ENCODE measurements around the gene APOB. TPM values are rescaled to one million over a fixed set of nuclear protein-coding genes. Genes with fewer than 3 reads are reported as not detected.
"Not testable (repeated sequence)": the region's sequence is repeated elsewhere in the genome, so short reads cannot be mapped to it uniquely, and the experiment has no call there.

APOB gene
- total RNA-seq, 2 donors from 2014 or later: not detected

DNA sequence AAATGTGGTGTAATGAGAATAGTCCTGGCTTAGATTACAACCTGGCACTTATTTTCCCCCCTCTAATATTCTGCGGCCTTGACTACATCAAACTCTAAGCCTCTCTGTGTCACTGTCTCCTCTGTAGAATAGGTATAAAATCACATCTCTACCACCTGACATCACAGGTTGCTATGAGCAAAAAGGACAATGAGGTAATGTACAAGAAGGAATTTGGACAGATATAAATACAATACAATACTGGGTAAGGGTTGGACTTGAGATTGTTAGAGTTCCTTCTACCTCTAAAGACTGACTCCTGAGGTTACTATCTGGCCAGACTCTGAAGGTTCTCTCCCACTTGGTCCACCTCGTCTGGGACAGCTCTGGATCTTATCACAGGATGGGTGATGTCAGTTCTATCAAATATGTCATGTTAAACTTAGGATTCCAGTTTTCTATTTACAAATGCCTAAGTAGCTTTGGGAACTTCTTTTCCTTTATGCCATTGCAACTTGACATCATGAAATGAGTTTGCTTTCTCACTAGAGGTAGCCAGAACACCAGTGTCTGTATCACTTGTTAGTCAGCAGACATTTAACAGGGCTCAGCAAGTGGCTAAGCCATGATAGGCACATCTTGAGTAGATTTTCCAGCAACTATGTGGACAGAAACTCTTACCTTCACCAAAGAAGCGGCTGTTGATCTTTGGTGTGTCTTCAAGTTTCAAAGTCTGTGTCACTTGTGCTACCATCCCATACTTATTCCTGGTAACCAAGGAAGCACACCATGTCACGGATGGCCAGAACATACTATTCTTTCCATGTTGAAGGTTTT lies 9.5 kb downstream of the APOB start:
- Mint-ChIP-seq H3K36me3 (no peaks in the 10 kb centered on the region), H3K9me3 (no peaks in the 10 kb centered on the region), H3K4me3 (no peak overlapping the region), H3K27ac (no peak overlapping the region), H3K4me1 (ENCODE audit: low read depth in 2 of 2) (no peaks in the 10 kb centered on the region), H3K27me3 (peaks cover 12 to 16% of the 10 kb centered on the region in 2 donors)
- ATAC-seq (no peak), DNase-seq (ENCODE audit: low spot score) (no peak)

DNA sequence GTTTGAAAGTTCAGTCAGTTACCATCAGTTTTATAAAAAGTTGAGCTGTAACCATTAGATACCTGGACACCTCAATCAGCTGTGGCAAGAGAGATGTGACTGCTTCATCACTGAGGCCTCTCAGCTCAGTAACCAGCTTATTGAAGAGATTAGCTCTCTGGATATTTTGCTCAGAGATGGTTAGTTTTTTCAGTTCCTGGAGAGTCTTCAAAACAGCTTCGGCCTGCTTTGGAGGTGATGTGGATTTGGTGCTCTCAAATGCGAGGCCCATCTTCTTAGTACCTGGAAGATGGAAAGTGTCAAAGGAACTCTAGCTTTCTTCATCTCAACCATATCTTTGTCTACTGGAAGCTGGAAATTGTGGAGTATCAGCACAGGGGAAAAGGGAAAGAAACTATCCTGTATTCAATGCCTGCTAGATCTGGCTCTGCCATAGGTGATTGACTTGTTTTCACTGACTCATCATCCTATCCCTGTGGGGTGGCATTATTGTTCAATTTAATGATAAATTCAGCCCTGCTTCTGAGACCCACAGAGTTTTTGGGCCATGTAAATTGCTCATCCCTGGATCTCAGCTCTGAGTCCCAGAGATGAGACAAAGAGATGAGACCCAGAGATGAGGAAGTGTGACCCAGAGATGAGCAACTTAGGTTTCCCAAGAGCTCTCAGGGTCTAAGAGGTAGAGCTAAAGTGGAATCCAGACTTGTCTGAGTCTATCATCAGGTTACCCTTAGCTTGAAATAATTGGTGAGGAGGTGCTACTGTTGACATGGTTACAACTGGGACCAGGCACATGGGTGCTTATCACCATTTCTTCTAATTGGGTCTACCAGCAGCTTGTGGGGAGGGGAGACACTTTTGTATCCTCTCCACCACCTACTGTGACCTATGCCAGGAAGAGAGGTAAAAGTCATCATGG lies 10.4 kb downstream of the APOB start:
- no peaks in the 10 kb centered on the region for H3K4me1 Mint-ChIP-seq (ENCODE audit: low read depth in 2 of 2)
- no peaks in the 10 kb centered on the region for H3K9me3 Mint-ChIP-seq
- no peak for ATAC-seq
- no peak overlapping the region for H3K4me3 Mint-ChIP-seq
- no peaks in the 10 kb centered on the region for H3K36me3 Mint-ChIP-seq
- H3K27me3 Mint-ChIP-seq: peaks cover 10 to 11% of the 10 kb centered on the region in 2 donors
- DNase-seq (ENCODE audit: low spot score): no peak
- H3K27ac Mint-ChIP-seq: no peak overlapping the region

DNA sequence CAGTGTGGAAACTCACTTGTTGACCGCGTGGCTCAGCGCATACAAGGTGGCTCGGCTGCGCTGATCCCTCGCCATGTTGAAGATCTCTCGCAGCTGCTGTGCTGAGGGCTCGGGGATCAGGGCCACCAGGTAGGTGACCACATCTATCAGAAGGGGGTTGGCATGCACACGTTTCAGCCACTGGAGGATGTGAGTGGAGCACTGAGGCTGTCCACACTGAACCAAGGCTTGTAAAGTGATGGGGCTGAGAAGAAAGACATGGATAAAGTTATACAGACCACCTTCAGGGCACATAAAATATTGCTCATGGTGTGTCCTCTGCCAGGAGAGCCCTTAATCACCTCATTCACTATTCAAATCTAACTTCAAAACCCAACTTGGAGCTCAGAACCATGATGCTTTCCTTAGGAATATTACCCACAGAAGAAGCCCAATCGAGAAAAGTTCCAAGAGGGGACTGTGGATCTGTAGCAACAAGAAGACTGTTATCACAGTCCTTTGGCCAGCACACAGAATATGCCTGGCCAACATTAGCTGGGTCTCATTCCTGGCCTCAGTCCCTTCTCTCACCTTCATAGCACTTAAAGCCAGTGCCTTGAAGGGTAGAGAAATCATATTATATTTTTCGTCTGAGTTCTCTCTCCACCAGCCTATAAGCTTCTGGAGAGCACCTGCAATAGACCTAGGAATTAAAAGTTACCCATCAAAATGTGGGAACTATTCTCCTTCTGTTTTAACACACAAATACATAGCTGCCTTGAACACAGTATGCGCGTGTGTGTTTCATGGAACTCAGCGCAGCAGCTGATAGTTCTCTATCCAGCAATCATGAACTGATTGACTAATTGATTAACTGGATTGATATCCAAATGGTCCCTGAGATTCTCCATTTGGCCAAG lies 11.3 kb downstream of the APOB start:
- Mint-ChIP-seq H3K4me3 (no peak overlapping the region), H3K36me3 (no peaks in the 10 kb centered on the region), H3K4me1 (ENCODE audit: low read depth in 2 of 2) (no peaks in the 10 kb centered on the region), H3K27me3 (peaks cover 8 to 9% of the 10 kb centered on the region in 2 donors), H3K27ac (no peak overlapping the region), H3K9me3 (no peaks in the 10 kb centered on the region)
- ATAC-seq (no peak), DNase-seq (ENCODE audit: low spot score) (no peak)

DNA sequence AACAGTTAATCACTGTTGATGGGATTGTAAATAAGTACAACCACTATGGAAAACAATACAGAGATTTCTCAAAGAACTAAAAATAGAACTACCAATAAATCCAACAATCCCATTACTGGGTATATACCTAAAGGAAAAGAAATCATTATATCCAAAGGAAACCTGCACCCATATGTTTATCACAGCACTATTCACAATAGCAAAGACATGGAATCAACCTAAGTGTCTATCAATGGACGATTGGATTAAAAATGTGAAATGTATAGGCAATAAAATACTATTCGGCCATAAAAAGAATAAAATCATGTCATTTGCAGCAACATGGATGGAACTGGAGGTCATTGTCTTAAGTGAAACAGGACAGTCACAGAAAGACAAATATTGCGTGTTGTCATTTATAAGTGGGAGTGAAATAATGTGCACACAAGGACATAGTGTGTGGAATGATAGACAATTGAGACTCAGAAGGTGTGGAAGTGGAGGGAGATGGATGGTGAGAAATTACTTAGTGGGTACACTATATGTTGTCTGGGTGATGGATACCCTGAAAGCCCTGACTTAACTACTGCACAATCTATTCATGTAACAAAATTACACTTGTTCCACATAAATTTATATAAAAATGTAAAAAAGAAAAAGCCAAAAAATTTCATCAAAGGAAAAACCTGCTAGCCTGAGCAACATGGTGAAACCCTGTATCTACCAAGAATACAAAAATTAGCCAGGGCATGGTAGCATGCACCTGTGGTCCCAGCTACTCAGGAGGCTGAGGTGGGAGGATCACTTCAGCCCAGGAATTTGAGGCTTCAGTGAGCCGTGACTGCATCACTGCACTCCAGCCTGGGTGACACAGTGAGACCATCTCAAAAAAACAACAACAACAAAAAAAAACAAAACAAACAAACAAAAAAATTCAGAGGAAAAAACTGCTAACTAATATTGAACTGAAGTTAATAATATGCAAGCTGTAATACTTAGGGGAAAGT lies 12.6 kb downstream of the APOB start:
- peaks cover 7 to 8% of the 10 kb centered on the region in 2 donors for H3K27me3 Mint-ChIP-seq
- ATAC-seq: no peak
- DNase-seq (ENCODE audit: low spot score): no peak
- H3K36me3 Mint-ChIP-seq: no peaks in the 10 kb centered on the region
- H3K4me3 Mint-ChIP-seq: no peak overlapping the region
- no peak overlapping the region for H3K27ac Mint-ChIP-seq
- no peaks in the 10 kb centered on the region for H3K4me1 Mint-ChIP-seq (ENCODE audit: low read depth in 2 of 2)
- no peaks in the 10 kb centered on the region for H3K9me3 Mint-ChIP-seq

DNA sequence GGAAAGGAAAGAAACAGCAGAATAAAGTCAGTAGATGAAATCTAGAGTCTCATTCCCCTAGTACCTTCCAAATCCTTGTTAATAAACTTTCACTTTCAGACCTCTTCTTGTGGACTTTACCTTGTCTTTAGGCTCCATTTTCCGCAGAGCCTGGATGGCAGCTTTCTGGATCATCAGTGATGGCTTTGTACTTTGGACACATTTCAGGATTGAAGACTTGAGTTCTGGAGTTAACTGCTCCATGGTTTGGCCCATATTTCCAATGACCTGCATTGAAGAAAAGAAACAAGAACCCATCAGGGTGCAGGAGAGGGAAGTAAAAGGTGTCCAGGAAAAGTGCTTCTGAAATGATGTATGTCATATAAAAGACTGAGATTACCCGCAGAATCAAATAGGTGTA lies 14.4 kb downstream of the APOB start:
- DNase-seq (ENCODE audit: low spot score) (no peak), ATAC-seq (no peak)
- Mint-ChIP-seq H3K4me1 (ENCODE audit: low read depth in 2 of 2) (no peaks in the 10 kb centered on the region), H3K27me3 (peaks cover 3 to 8% of the 10 kb centered on the region in 2 donors), H3K27ac (no peak overlapping the region), H3K36me3 (no peaks in the 10 kb centered on the region), H3K4me3 (no peak overlapping the region), H3K9me3 (no peaks in the 10 kb centered on the region)

DNA sequence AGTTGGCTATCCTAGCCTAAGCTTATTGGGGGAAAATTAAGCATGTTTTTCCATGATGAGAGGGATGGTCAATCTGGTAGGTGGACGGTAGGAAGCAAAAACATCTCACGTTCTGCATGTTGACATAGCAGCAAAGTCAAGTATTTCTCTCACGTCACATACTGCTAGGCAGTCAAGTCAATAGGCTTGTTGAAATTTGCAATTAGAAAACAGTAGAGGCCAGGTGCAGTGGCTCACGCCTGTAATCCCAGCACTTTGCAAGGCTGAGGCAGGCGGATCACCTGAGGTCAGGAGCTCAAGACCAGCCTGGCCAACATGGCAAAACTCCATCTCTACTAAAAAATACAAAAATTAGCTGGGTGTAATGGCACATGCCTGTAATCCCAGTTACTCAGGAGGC lies 14.9 kb downstream of the APOB start:
- not testable (repeated sequence) for H3K9me3 Mint-ChIP-seq; H3K4me1 Mint-ChIP-seq (ENCODE audit: low read depth in 2 of 2); H3K27ac Mint-ChIP-seq; DNase-seq (ENCODE audit: low spot score); H3K4me3 Mint-ChIP-seq; H3K36me3 Mint-ChIP-seq; H3K27me3 Mint-ChIP-seq; ATAC-seq

DNA sequence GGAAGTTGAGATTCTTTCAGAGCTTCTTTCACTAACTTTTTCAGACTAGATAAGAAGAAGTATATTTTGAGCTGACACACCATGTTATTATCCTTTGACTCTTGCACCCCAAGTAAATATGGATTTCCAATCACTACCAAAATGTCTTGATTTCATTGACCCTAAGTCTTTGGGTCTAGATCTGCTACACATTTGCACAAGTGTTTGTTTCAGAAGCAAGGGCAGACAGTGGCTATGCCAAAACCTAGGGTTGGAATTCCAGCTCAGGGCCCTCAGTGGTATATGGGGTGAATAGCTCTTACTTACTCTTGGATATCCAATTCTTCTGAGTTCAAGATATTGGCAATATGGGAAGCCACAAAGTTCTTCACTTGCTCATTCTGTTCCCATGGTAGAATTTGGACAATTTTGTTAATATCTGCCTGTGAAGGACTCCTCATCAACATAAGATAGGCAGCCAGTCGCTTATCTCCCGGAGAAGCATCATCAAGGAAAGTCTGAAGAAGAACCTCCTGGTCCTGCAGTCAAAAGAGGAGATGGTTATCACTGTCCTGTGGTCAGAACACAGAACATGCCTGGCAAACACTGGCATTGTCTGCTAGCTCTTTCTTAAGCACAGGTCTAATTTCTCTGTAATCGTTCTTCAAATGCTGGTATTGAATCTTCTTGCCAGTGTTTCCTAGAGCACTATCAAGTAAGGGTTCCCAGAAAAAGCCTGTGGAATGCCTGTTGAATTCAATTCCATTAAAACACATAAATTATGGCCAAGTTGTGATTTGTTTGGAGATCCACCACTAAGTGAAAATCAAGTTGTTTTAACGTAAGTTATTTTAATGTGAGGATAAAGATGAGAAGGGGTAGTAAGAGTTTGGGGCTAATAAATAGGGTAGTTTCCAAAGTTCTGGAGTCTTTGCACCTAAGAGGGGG lies 15.6 kb downstream of the APOB start:
- DNase-seq (ENCODE audit: low spot score): no peak
- no peaks in the 10 kb centered on the region for H3K9me3 Mint-ChIP-seq
- peaks cover 3 to 8% of the 10 kb centered on the region in 2 donors for H3K27me3 Mint-ChIP-seq
- H3K4me1 Mint-ChIP-seq (ENCODE audit: low read depth in 2 of 2): no peaks in the 10 kb centered on the region
- H3K27ac Mint-ChIP-seq: no peak overlapping the region
- no peak for ATAC-seq
- no peak overlapping the region for H3K4me3 Mint-ChIP-seq
- H3K36me3 Mint-ChIP-seq: no peaks in the 10 kb centered on the region

DNA sequence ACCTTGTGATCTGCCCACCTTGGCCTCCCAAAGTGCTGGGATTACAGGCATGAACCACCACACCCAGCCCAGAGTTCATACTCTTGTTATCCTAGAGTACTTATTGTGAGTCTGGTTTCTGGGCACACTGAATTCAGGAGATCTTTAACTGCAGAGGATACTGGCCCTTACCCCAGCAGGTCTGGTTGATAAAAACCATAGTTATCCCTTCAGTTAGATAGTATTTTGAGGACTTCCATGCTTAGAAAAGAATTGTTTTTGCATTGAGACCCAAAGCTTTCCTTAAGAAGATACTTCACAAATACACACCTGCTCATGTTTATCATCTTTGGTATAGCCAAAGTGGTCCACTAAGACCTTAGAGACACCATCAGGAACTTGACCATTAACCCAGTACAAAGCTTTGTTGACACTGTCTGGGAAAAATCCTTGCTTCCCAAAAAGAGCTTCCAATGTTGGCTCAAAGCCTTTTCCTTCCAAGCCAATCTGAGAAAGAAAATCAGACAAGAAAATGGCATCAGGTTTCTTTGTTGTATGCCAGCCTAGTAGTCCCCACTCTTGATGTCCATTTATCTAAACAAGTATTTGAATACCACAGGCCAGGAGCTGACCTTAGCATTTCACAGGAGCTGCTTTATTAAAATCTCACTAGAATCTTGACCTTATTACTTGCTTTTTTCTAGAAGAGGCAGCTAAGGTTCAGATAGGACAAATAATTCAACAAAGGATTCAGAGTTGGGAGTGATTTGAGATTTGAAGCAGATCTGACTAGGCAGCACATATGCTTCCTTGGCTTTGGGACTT lies 17.2 kb downstream of the APOB start:
- ATAC-seq (no peak), DNase-seq (ENCODE audit: low spot score) (no peak)
- no peak overlapping the region for H3K4me3 Mint-ChIP-seq
- no peaks in the 10 kb centered on the region for H3K9me3 Mint-ChIP-seq
- peaks cover 3 to 16% of the 10 kb centered on the region in 2 donors for H3K27me3 Mint-ChIP-seq
- H3K36me3 Mint-ChIP-seq: no peaks in the 10 kb centered on the region
- H3K4me1 Mint-ChIP-seq (ENCODE audit: low read depth in 2 of 2): no peaks in the 10 kb centered on the region
- H3K27ac Mint-ChIP-seq: no peak overlapping the region

DNA sequence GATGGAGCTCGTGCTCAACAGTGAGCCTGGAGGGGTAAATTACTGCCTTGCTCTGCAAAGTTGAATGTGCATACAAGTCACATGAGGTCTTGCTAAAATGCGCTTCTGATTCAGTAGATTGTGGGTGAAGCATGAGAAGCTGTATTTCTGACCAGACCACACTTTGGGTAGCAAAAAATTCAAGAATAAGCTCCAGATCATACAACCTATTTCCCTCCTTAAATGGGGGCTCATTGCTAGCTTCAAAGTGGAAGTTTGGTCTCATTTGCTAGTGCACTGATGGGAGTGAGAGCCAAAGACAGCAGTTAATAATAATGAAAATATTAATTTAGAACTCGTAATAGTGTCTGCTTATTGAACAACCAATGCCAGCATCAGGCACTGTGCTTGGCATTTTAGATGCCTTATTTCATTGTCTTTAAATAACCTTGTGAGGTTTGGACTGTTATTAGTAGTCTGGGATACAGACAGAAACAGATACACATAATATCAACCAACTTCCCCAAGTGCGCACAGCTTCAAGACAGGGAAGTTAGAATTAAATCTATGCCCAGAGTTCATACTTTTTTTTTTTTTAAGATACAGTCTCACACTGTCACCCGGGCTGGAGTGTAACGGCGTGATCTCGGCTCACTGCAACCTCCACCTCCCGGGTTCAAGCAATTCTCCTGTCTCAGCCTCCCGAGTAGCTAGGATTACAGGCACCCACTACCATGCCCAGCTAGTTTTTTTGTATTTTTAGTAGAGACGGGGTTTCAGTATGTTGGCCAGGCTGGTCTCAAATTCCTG lies 18.0 kb downstream of the APOB start:
- peaks cover 0 to 16% of the 10 kb centered on the region in 2 donors for H3K27me3 Mint-ChIP-seq
- H3K4me3 Mint-ChIP-seq: no peak overlapping the region
- no peak overlapping the region for H3K27ac Mint-ChIP-seq
- no peaks in the 10 kb centered on the region for H3K36me3 Mint-ChIP-seq
- no peak for ATAC-seq
- H3K4me1 Mint-ChIP-seq (ENCODE audit: low read depth in 2 of 2): no peaks in the 10 kb centered on the region
- no peaks in the 10 kb centered on the region for H3K9me3 Mint-ChIP-seq
- no peak for DNase-seq (ENCODE audit: low spot score)

DNA sequence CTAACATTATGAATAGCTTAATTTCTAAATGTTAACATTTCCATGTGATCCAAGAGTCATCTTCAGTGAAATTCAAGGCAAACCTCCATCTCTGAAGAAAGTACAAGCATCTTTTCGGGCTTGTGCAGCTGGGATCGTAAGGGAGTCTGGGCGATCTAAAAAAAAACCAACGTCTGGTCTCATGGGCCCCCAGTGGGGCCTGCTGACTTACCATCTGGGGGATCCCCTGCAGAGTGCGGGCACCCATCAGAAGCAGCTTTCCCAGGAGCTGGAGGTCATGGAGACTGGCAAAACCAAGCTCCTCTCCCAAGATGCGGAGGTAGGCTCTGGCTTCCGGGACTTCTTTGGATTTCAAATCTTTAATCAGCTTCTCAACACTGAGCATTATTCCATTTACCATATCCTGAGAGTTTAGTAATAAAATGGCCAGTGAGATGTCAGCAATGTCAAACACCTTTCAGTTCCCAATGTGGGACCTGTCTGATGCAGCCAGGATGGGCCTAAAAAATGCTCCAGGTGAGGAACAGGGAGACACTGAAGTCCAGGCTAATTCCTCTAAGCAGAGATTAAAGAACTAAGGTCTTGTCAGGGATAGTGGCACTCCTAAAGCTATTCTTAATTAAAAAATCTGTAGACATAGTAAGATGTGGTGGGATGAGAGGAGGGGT lies 19.0 kb downstream of the APOB start:
- peaks cover 0 to 8% of the 10 kb centered on the region in 2 donors for H3K27me3 Mint-ChIP-seq
- no peak overlapping the region for H3K4me3 Mint-ChIP-seq
- H3K9me3 Mint-ChIP-seq: no peaks in the 10 kb centered on the region
- no peak for ATAC-seq
- H3K4me1 Mint-ChIP-seq (ENCODE audit: low read depth in 2 of 2): no peaks in the 10 kb centered on the region
- DNase-seq (ENCODE audit: low spot score): no peak
- H3K36me3 Mint-ChIP-seq: no peaks in the 10 kb centered on the region
- no peak overlapping the region for H3K27ac Mint-ChIP-seq

All from natural killer cell treated with Interleukin-12 subunit alpha and Interleukin-12 subunit beta and Interleukin-15 and Interleukin-18, amount 100 ng/mL, for 72 hours (primary cell).